WTC11 (cell line): Measurements from ENCODE around the gene SLC16A9. TPM values are rescaled to one million over a fixed set of nuclear protein-coding genes. Genes with fewer than 3 reads are reported as not detected.

Experiments used
- ATAC-seq: fragments of 200-7000 bp; cut with Tn5 transposase; 2 replicates; pipeline ENCODE4 v1.10.0; 2021; ENCODE audit warnings: mild to moderate bottlenecking, moderate library complexity
- CTCF ChIA-PET: fragments of 300-600 bp; sonication (Branson Sonifier 250); formaldehyde crosslinking; loops from one replicate; lab custom pipeline; 2021; ENCODE audit warnings: antibody characterized with exemption; lab: Charles Lee
- POLR2A ChIA-PET: fragments of 350-600 bp; sonication (Branson Sonifier 250); formaldehyde crosslinking; loops from one replicate; lab custom pipeline; 2021; ENCODE audit warnings: antibody characterized with exemption; lab: Charles Lee
- DNase-seq: peaks from one replicate; pipeline ENCODE4 v3.0.0; 2021; ENCODE audit warnings: low spot score
- H3K27ac Mint-ChIP-seq: 2 replicates; pipeline ENCODE4 v1.8.0; 2021; ENCODE audit warnings: mixed read lengths
- H3K27me3 Mint-ChIP-seq: 2 replicates; pipeline ENCODE4 v1.8.0; 2021; ENCODE audit warnings: low read depth, mild to moderate bottlenecking, moderate library complexity, mixed read lengths
- H3K36me3 Mint-ChIP-seq: 2 replicates; pipeline ENCODE4 v1.8.0; 2021; ENCODE audit warnings: mixed read lengths
- H3K4me1 Mint-ChIP-seq: 2 replicates; pipeline ENCODE4 v1.8.0; 2022; ENCODE audit warnings: mixed read lengths
- H3K4me3 Mint-ChIP-seq: 2 replicates; pipeline ENCODE4 v1.8.0; 2021; ENCODE audit warnings: mild to moderate bottlenecking, moderate library complexity, mixed read lengths
- H3K9me3 Mint-ChIP-seq: 2 replicates; pipeline ENCODE4 v1.8.0; 2021; ENCODE audit warnings: mixed read lengths
- ATF3 ChIP-seq: sonication (generic); formaldehyde crosslinking; conservative IDR thresholded peaks from 2 replicates; pipeline ENCODE4 v1.8.1; 2022; ENCODE audit warnings: mild to moderate bottlenecking, missing genetic modification reagents
- ATF6 ChIP-seq: sonication (generic); formaldehyde crosslinking; IDR thresholded peaks from 2 replicates; pipeline ENCODE4 v1.8.1; 2023; ENCODE audit warnings: mild to moderate bottlenecking, missing genetic modification reagents
- CREM ChIP-seq: sonication (generic); formaldehyde crosslinking; IDR thresholded peaks from 2 replicates; pipeline ENCODE4 v1.8.1; 2022; ENCODE audit warnings: mild to moderate bottlenecking, missing genetic modification reagents, moderate library complexity
- CTCF ChIP-seq: fragments of 200-600 bp; IDR thresholded peaks from 2 replicates; pipeline ENCODE4 v1.8.0; 2022; ENCODE audit warnings: antibody characterized with exemption
- E2F1 ChIP-seq: sonication (generic); formaldehyde crosslinking; IDR thresholded peaks from 2 replicates; pipeline ENCODE4 v1.8.0; 2022; ENCODE audit warnings: mild to moderate bottlenecking, missing genetic modification reagents
- E2F4 ChIP-seq: sonication (generic); formaldehyde crosslinking; IDR thresholded peaks from 2 replicates; pipeline ENCODE4 v1.8.1; 2022; ENCODE audit warnings: low read depth, mild to moderate bottlenecking, moderate library complexity, missing genetic modification reagents, borderline replicate concordance
- ESRRA ChIP-seq: sonication (generic); formaldehyde crosslinking; IDR thresholded peaks from 2 replicates; pipeline ENCODE4 v1.8.1; 2022; ENCODE audit warnings: mild to moderate bottlenecking, missing genetic modification reagents, borderline replicate concordance
- JAZF1 ChIP-seq: fragments of 250-450 bp; sonication (Bioruptor Pico); IDR thresholded peaks from 2 replicates; pipeline ENCODE4 v1.9.0; 2021; ENCODE audit warnings: moderate library complexity, mild to moderate bottlenecking, inconsistent platforms
- JUN ChIP-seq: sonication (generic); formaldehyde crosslinking; IDR thresholded peaks from 2 replicates; pipeline ENCODE4 v1.8.0; 2023; ENCODE audit warnings: mild to moderate bottlenecking, missing genetic modification reagents
- MAX ChIP-seq: sonication (generic); formaldehyde crosslinking; IDR thresholded peaks from 2 replicates; pipeline ENCODE4 v1.8.0; 2022; ENCODE audit warnings: mild to moderate bottlenecking, missing genetic modification reagents
- MLX ChIP-seq: sonication (generic); formaldehyde crosslinking; IDR thresholded peaks from 2 replicates; pipeline ENCODE4 v1.8.1; 2023; ENCODE audit warnings: mild to moderate bottlenecking, missing genetic modification reagents, moderate library complexity
- NFYB ChIP-seq: sonication (generic); formaldehyde crosslinking; conservative IDR thresholded peaks from 2 replicates; pipeline ENCODE4 v1.8.0; 2022; ENCODE audit warnings: low read depth, missing genetic modification reagents
- NR1H2 ChIP-seq: sonication (generic); formaldehyde crosslinking; IDR thresholded peaks from 2 replicates; pipeline ENCODE4 v1.9.0; 2021; ENCODE audit warnings: mild to moderate bottlenecking, moderate library complexity, missing genetic modification reagents
- SOX15 ChIP-seq: fragments of 250-450 bp; sonication (Bioruptor Pico); IDR thresholded peaks from 2 replicates; pipeline ENCODE4 v1.9.0; 2021; ENCODE audit warnings: mild to moderate bottlenecking
- TEAD1 ChIP-seq: sonication (generic); formaldehyde crosslinking; IDR thresholded peaks from 2 replicates; pipeline ENCODE4 v1.8.0; 2022; ENCODE audit warnings: mild to moderate bottlenecking, missing genetic modification reagents
- USF1 ChIP-seq: sonication (generic); formaldehyde crosslinking; IDR thresholded peaks from 2 replicates; pipeline ENCODE4 v1.8.0; 2022; ENCODE audit warnings: mild to moderate bottlenecking, missing genetic modification reagents
- ZNF138 ChIP-seq: sonication (generic); formaldehyde crosslinking; conservative IDR thresholded peaks from 2 replicates; pipeline ENCODE4 v1.8.1; 2022; ENCODE audit warnings: mild to moderate bottlenecking, moderate library complexity, missing genetic modification reagents
- ZNF219 ChIP-seq: sonication (generic); formaldehyde crosslinking; IDR thresholded peaks from 2 replicates; pipeline ENCODE4 v1.8.0; 2023; ENCODE audit warnings: missing genetic modification reagents, mild to moderate bottlenecking, borderline replicate concordance
- ZNF232 ChIP-seq: sonication (generic); formaldehyde crosslinking; IDR thresholded peaks from 2 replicates; pipeline ENCODE4 v1.8.0; 2022; ENCODE audit warnings: mild to moderate bottlenecking, missing genetic modification reagents
- ZNF396 ChIP-seq: fragments of 250-450 bp; sonication (Bioruptor Pico); IDR thresholded peaks from 2 replicates; pipeline ENCODE4 v1.8.0; 2021; ENCODE audit warnings: mild to moderate bottlenecking, moderate library complexity, borderline replicate concordance
- ZNF416 ChIP-seq: fragments of 250-450 bp; sonication (Bioruptor Pico); IDR thresholded peaks from 2 replicates; pipeline ENCODE4 v1.9.0; 2021; ENCODE audit warnings: mild to moderate bottlenecking, inconsistent platforms
- ZNF425 ChIP-seq: fragments of 250-450 bp; sonication (Bioruptor Pico); conservative IDR thresholded peaks from 2 replicates; pipeline ENCODE4 v1.9.0; 2021; ENCODE audit warnings: mild to moderate bottlenecking
- ZNF671 ChIP-seq: fragments of 250-450 bp; sonication (Bioruptor Pico); IDR thresholded peaks from 2 replicates; pipeline ENCODE4 v1.8.0; 2021; ENCODE audit warnings: mild to moderate bottlenecking
- ZSCAN18 ChIP-seq: fragments of 250-450 bp; sonication (Bioruptor Pico); IDR thresholded peaks from 2 replicates; pipeline ENCODE4 v2.1.2; 2022; ENCODE audit warnings: mild to moderate bottlenecking, moderate library complexity
- total RNA-seq: library from RNA; stranded (reverse); gene quantifications from 3 replicates; pipeline ENCODE4 v1.2.3, GENCODE V29; 2021

Gene SLC16A9
- total RNA-seq, 1 experiment from 2014 or later, result 4.0 TPM

- peaks cover 12% of the 10 kb centered on the region for H3K4me1 Mint-ChIP-seq
- DNase-seq, result no peak
- no peaks in the 10 kb centered on the region for H3K27me3 Mint-ChIP-seq
- no peak overlapping the region for H3K4me3 Mint-ChIP-seq
- TF ChIP-seq CREM (CRISPR knock-in tag), result no peak
- TF ChIP-seq ZNF396, result no peak
- no peak for TF ChIP-seq SOX15 (CRISPR knock-in tag)
- no peak for TF ChIP-seq JAZF1 (CRISPR knock-in tag)
- TF ChIP-seq E2F1 (CRISPR knock-in tag), result no peak
- TF ChIP-seq USF1 (CRISPR knock-in tag), result no peak
- no peak for TF ChIP-seq ESRRA
- TF ChIP-seq ATF6, result no peak
- no peak for TF ChIP-seq ZNF232 (CRISPR knock-in tag)
- no peak for TF ChIP-seq ZNF671 (CRISPR knock-in tag)
- TF ChIP-seq MLX (CRISPR knock-in tag), result no peak
- no peak for TF ChIP-seq E2F4 (CRISPR knock-in tag)
- no peak for TF ChIP-seq ZNF138 (CRISPR knock-in tag)
- TF ChIP-seq ZNF425 (CRISPR knock-in tag), result no peak
- 0 out of 2 replicates have a peak, but pooled peaks cover 5% of the 10 kb centered on the region for H3K9me3 Mint-ChIP-seq
- ATAC-seq, result no peak
- CTCF ChIA-PET, result interaction anchor here (1.8 kb wide), 1 partner anchor 53 kb away, joined by 6 read pairs; no protein-coding TSS in a partner anchor
- H3K36me3 Mint-ChIP-seq, result no peaks in the 10 kb centered on the region
- POLR2A ChIA-PET, result no interaction called here
- H3K27ac Mint-ChIP-seq, result no peak overlapping the region
These were observed 30.8 kb downstream of the SLC16A9 start for GRCh38 chr10:59678884-59679301.

- ChIA-PET POLR2A (no interaction called here), CTCF (no interaction called here)
- TF ChIP-seq JUN (CRISPR knock-in tag) (no peak), ATF3 (CRISPR knock-in tag) (no peak), MAX (CRISPR knock-in tag) (no peak), ZNF219 (CRISPR knock-in tag) (no peak), TEAD1 (CRISPR knock-in tag) (no peak), NR1H2 (CRISPR knock-in tag) (no peak), ZSCAN18 (CRISPR knock-in tag) (no peak), NFYB (CRISPR knock-in tag) (no peak), CTCF (no peak), ZNF416 (CRISPR knock-in tag) (no peak)
These were observed 32.3 kb downstream of the SLC16A9 start for GRCh38 chr10:59677253-59677831.

More at GRCh38 chr10:59677253-59677831, 32.3 kb downstream of the SLC16A9 start:
- Mint-ChIP-seq H3K4me1 (peaks cover 14% of the 10 kb centered on the region), H3K9me3 (0 out of 2 replicates have a peak, but pooled peaks cover 5% of the 10 kb centered on the region), H3K27me3 (no peaks in the 10 kb centered on the region), H3K27ac (no peak overlapping the region), H3K4me3 (no peak overlapping the region), H3K36me3 (no peaks in the 10 kb centered on the region)
- DNase-seq (no peak), ATAC-seq (no peak)
